Measurements from ENCODE around the gene NPIPA1. TPM values are rescaled to one million over a fixed set of nuclear protein-coding genes. Genes with fewer than 3 reads are reported as not detected.
"Not testable (repeated sequence)": the region's sequence is repeated elsewhere in the genome, so short reads cannot be mapped to it uniquely, and the experiment has no call there.

NPIPA1 gene
- total RNA-seq, 1 donor from 2014 or later: 113 TPM

GRCh38 chr16:14976971-14977736 is 39.9 kb downstream of the NPIPA1 start:
- not testable (repeated sequence) for DNase-seq (ENCODE audit: low spot score)

GRCh38 chr16:14978281-14978680 is 41.0 kb downstream of the NPIPA1 start:
- not testable (repeated sequence) for DNase-seq (ENCODE audit: low spot score)

- DNase-seq (ENCODE audit: low spot score): not testable (repeated sequence)
Measured at GRCh38 chr16:14978908-14979307, 41.7 kb downstream of the NPIPA1 start.

GRCh38 chr16:14981234-14981633 is 44.0 kb downstream of the NPIPA1 start:
- DNase-seq (ENCODE audit: low spot score): not testable (repeated sequence)

- DNase-seq (ENCODE audit: low spot score): not testable (repeated sequence)
Measured at GRCh38 chr16:14982521-14982920, 45.3 kb downstream of the NPIPA1 start.

GRCh38 chr16:14988092-14988491 is 50.8 kb downstream of the NPIPA1 start:
- not testable (repeated sequence) for DNase-seq (ENCODE audit: low spot score)

GRCh38 chr16:14988661-14989191 is 51.5 kb downstream of the NPIPA1 start:
- DNase-seq (ENCODE audit: low spot score): not testable (repeated sequence)

- not testable (repeated sequence) for DNase-seq (ENCODE audit: low spot score)
Measured at GRCh38 chr16:14989291-14990281, 52.3 kb downstream of the NPIPA1 start.

GRCh38 chr16:14993277-14994151 is 56.3 kb downstream of the NPIPA1 start:
- not testable (repeated sequence) for DNase-seq (ENCODE audit: low spot score)

GRCh38 chr16:14996702-14997101 is 59.5 kb downstream of the NPIPA1 start:
- DNase-seq (ENCODE audit: low spot score): not testable (repeated sequence)

GRCh38 chr16:14998300-14998699 is 61.1 kb downstream of the NPIPA1 start:
- not testable (repeated sequence) for DNase-seq (ENCODE audit: low spot score)

GRCh38 chr16:14999845-15000244 is 62.6 kb downstream of the NPIPA1 start:
- not testable (repeated sequence) for DNase-seq (ENCODE audit: low spot score)

Small RNA genes lying within 50 kb of the gene (microRNA-seq; reads per million reads assigned to microRNA genes)
- gene MIR3180-1 (ENCODE audit: borderline number of aligned reads) (not detected), gene MIR3670-1 (ENCODE audit: borderline number of aligned reads) (not detected), gene MIR6511A1 (ENCODE audit: borderline number of aligned reads) (not detected), gene MIR6770-1 (ENCODE audit: borderline number of aligned reads) (not detected)

Other genes with a start within 250 kb of the NPIPA1 start
- gene PLA2G10, start 243.1 kb upstream of the NPIPA1 start, total RNA-seq: not detected
- 4.1 TPM for gene NPIPA3, start 234.0 kb upstream of the NPIPA1 start, total RNA-seq
- gene NPIPA2, start 194.9 kb upstream of the NPIPA1 start, total RNA-seq: 7.4 TPM
- gene NOMO1, start 103.7 kb upstream of the NPIPA1 start, total RNA-seq: 73.1 TPM
- gene PDXDC1, start 37.6 kb downstream of the NPIPA1 start, total RNA-seq: 89.8 TPM
- gene NTAN1, start 118.6 kb downstream of the NPIPA1 start, total RNA-seq: 60.4 TPM
- 44.9 TPM for gene RRN3, start 156.8 kb downstream of the NPIPA1 start, total RNA-seq

All from mesenteric fat pad (tissue), 1 donor.